Endothelial cell (in vitro differentiated cells): Measurements from ENCODE around the gene ADARB2. TPM values are rescaled to one million over a fixed set of nuclear protein-coding genes. Genes with fewer than 3 reads are reported as not detected.
A peak's percentile ranks its signal among the peaks of the same experiment; 100 is the strongest.
"Not testable (repeated sequence)": the region's sequence is repeated elsewhere in the genome, so short reads cannot be mapped to it uniquely, and the experiment has no call there.

ENCODE experiments used
- DNase-seq: peaks from one replicate; pipeline ENCODE4 v3.0.0; 2021; ENCODE audit warnings: low spot score
- H3K27ac Mint-ChIP-seq: one replicate; pipeline ENCODE4 v1.8.0; 2021; ENCODE audit warnings: mixed read lengths, inconsistent platforms; ENCODE audit not compliant: unreplicated experiment
- H3K27me3 Mint-ChIP-seq: one replicate; pipeline ENCODE4 v1.8.0; 2021; ENCODE audit warnings: mild to moderate bottlenecking, moderate library complexity, mixed read lengths, inconsistent platforms; ENCODE audit not compliant: unreplicated experiment
- H3K36me3 Mint-ChIP-seq: one replicate; pipeline ENCODE4 v1.8.0; 2021; ENCODE audit warnings: mild to moderate bottlenecking, low read depth, mixed read lengths, inconsistent platforms; ENCODE audit not compliant: unreplicated experiment
- H3K4me1 Mint-ChIP-seq: one replicate; pipeline ENCODE4 v1.8.0; 2021; ENCODE audit warnings: mild to moderate bottlenecking, mixed read lengths, inconsistent platforms; ENCODE audit not compliant: unreplicated experiment
- H3K4me3 Mint-ChIP-seq: one replicate; pipeline ENCODE4 v1.8.0; 2021; ENCODE audit warnings: mild to moderate bottlenecking, mixed read lengths, inconsistent platforms; ENCODE audit not compliant: unreplicated experiment
- H3K9me3 Mint-ChIP-seq: one replicate; pipeline ENCODE4 v1.8.0; 2021; ENCODE audit warnings: mixed read lengths, inconsistent platforms; ENCODE audit not compliant: unreplicated experiment
- total RNA-seq: library from RNA; stranded (reverse); fragmentation: NEBNext Ultra II Directional; extraction: Animal tissue kit (Norgen Biotek cat#: 25700); gene quantifications from one replicate; pipeline ENCODE4 v1.2.1, GENCODE V29; 2021; ENCODE audit not compliant: unreplicated experiment
- TF ChIP-seq, protein P1 (sequence below): fragments of 200-600 bp; sonication (generic); IDR thresholded peaks from one replicate; pipeline ENCODE4 v1.5.0; 2021; ENCODE audit warnings: antibody characterized with exemption; ENCODE audit not compliant: unreplicated experiment

The ADARB2 gene
- total RNA-seq, 1 donor from 2014 or later = 54.9 TPM

DNA sequence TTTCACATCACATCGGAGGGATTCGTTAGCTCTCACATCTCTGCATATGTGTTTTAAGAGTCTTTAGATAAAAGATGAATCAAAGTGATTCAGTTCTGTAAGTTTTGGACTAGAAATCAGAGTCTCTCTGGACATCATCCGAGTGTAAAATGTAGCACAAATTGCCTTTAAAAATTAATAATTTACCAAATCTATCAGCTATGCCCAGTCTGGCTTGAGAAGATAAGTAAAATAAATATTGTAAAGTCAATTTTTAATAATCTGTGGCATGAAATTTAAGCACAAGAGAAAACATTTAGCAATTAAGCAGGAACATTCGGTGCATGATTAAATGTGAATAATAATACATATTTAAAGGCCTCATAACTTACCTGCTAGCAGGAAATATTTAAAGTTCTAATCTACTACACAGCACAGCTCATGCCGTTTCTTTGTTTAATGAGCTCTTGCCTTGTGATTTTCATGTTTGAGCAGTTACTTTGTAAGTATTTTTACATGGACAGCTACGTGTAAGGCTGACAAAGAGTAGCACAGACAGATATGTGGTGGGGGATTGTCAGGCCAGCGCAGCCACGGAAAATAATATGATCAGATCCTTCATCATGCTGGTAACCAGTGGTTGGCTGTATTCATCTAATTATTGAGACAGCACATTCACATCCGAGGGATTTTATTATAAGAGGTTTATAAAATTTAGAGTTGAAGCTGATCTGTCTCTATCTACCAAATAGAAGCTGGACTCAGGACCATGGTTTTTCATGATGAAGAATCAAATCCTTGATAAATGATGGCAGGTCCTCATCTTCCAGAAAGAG lies 317.3 kb downstream of the ADARB2 start:
- TF ChIP-seq, protein P1, sequence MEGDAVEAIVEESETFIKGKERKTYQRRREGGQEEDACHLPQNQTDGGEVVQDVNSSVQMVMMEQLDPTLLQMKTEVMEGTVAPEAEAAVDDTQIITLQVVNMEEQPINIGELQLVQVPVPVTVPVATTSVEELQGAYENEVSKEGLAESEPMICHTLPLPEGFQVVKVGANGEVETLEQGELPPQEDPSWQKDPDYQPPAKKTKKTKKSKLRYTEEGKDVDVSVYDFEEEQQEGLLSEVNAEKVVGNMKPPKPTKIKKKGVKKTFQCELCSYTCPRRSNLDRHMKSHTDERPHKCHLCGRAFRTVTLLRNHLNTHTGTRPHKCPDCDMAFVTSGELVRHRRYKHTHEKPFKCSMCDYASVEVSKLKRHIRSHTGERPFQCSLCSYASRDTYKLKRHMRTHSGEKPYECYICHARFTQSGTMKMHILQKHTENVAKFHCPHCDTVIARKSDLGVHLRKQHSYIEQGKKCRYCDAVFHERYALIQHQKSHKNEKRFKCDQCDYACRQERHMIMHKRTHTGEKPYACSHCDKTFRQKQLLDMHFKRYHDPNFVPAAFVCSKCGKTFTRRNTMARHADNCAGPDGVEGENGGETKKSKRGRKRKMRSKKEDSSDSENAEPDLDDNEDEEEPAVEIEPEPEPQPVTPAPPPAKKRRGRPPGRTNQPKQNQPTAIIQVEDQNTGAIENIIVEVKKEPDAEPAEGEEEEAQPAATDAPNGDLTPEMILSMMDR = no peak
- H3K27me3 Mint-ChIP-seq = peaks cover 2% of the 10 kb centered on the region
- peaks cover 25% of the 10 kb centered on the region for H3K4me1 Mint-ChIP-seq
- peaks cover 7% of the 10 kb centered on the region for H3K36me3 Mint-ChIP-seq
- peak overlapping the region; percentile 14 for H3K27ac Mint-ChIP-seq
- H3K4me3 Mint-ChIP-seq = peak overlapping the region; percentile 84
- no peak for DNase-seq
- peaks cover 10% of the 10 kb centered on the region for H3K9me3 Mint-ChIP-seq

DNA sequence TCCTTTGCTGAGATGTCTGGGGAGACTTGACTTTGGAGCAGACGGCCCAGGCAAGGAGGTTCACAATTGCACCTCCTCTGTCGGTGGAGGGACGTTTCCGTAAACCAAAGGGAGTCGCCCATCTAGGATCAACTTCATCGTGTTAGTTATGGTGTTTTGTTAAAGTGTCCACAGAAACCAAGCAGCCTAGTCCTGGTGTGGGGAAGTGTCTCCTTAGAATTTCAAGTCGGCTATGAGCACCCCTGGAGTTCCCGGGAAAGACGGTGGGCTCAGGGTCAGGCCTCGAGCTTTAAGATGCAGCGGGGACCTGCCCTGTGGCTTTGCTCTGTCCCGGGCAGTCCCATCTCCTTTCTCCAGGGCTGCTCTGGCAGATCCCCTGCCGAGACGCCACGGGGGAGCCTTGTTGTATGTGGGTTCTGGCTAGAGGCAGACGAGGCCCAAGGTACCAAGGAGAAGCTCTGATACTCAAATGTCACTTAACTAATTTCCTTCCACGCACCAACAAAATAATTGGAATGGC lies 319.2 kb downstream of the ADARB2 start:
- DNase-seq = no peak
- Mint-ChIP-seq H3K4me1 (peaks cover 21% of the 10 kb centered on the region), H3K4me3 (no peak overlapping the region), H3K27ac (peak overlapping the region; percentile 74), H3K9me3 (peaks cover 10% of the 10 kb centered on the region), H3K36me3 (peaks cover 7% of the 10 kb centered on the region), H3K27me3 (peaks cover 3% of the 10 kb centered on the region)
- TF ChIP-seq, protein P1 = no peak

DNA sequence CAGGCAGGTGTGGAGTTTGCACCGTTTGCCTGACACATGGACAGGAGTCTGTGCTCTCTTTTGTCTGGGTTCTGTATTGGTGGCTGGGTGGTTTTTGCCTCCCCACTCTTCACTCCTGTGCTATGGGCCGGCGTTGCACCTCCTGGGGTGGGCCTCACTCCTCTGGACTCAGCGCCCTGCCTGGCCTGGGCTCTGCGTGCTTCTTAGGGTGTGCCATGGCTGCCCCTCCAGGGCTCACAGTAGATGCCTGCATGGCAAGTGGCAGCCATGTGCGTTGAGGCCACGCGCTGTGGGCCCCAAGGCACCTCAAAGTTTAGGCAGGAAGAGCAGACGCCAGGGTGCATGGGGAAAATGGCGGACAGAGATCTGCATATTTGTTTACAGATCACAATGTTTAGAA lies 319.8 kb downstream of the ADARB2 start:
- DNase-seq = no peak
- Mint-ChIP-seq H3K36me3 (peaks cover 7% of the 10 kb centered on the region), H3K4me1 (peaks cover 21% of the 10 kb centered on the region), H3K27me3 (peaks cover 3% of the 10 kb centered on the region), H3K27ac (peak overlapping the region; percentile 74), H3K4me3 (no peak overlapping the region), H3K9me3 (peaks cover 10% of the 10 kb centered on the region)
- TF ChIP-seq, protein P1 = no peak

DNA sequence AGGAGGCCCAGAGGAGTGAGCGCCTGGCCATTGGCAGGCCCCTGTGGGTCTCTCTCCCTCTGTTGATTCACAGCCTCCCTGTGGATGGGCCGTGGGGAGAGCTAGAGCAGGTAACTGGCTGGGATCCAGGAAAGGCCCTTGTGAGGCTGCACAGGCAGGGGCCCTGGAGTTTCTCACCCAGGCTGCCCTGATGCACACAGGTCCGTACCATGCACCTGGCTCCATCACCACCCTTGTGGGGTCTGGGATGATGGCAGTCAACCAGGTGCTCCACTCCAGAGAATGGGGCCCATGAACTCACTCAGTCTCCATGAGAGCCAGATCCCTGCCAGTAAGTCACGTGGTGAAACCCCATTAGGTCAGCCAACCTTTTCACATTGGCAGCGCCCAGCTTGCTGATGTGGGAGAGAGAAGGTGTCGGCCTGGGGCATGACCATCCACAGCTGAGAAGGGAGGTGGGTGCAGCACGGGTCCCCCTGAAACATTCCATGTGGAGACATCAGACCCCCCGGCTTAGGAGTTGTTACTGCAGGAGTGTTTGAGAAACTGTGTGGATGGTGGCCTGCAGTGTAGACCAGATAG lies 320.8 kb downstream of the ADARB2 start:
- Mint-ChIP-seq H3K27ac (peak overlapping the region; percentile 74), H3K36me3 (peaks cover 7% of the 10 kb centered on the region), H3K27me3 (peaks cover 3% of the 10 kb centered on the region), H3K4me3 (peak overlapping the region; percentile 40), H3K4me1 (peaks cover 22% of the 10 kb centered on the region), H3K9me3 (peaks cover 10% of the 10 kb centered on the region)
- DNase-seq = no peak
- TF ChIP-seq, protein P1 = no peak

DNA sequence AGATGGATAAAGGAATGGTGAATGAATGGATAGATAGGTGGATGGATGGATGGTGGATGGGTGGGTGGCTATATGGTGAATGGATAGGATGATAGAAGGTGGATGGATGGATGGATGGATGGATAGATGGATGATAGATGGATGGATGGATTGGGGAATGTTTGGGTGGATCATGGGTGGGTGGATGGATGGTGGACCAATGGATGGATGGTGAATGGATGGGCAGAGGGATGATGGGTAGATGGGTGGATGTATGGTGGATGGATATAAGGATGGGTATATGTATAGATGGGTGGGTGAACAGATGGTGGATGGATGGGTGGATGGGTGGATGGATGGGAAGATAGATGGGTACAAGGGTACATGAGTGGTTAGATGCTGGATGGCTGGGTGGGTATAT lies 322.4 kb downstream of the ADARB2 start:
- TF ChIP-seq, protein P1 = no peak
- peaks cover 3% of the 10 kb centered on the region for H3K27me3 Mint-ChIP-seq
- H3K4me1 Mint-ChIP-seq = peaks cover 14% of the 10 kb centered on the region
- peaks cover 10% of the 10 kb centered on the region for H3K9me3 Mint-ChIP-seq
- no peak for DNase-seq
- no peak overlapping the region for H3K27ac Mint-ChIP-seq
- H3K36me3 Mint-ChIP-seq = peaks cover 7% of the 10 kb centered on the region
- no peak overlapping the region for H3K4me3 Mint-ChIP-seq

DNA sequence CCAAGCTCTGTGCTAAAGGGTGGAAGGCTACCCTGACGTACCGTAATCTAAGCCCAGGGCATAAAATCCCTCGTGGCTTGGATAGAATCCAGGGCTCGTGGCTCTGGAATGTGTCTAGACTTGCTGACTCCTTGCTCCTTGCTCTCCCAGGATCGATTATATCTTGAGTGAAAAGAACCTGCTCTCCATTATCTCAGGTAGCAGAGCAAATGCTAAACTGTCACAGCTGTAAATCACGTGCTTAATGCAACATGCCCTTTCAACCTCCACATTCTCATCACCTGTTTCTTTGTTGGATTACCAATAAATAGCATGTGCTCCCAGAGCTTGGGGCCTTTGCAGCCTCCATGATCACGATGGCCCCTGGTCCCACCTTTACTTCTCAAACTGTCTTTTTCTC lies 323.0 kb downstream of the ADARB2 start:
- DNase-seq, H3K4me3 Mint-ChIP-seq, H3K27ac Mint-ChIP-seq, H3K9me3 Mint-ChIP-seq, H3K27me3 Mint-ChIP-seq, H3K36me3 Mint-ChIP-seq: not testable (repeated sequence)
- peaks cover 14% of the 10 kb centered on the region for H3K4me1 Mint-ChIP-seq
